NCI-H2081 (cell line): ENCODE measurements around the gene PTPRN.
"Not testable (repeated sequence)": the region's sequence is repeated elsewhere in the genome, so short reads cannot be mapped to it uniquely, and the experiment has no call there.

Experiments used
- DNase-seq, 2 experiments: peaks; one replicate each; lab custom pipeline; 2025; lab: John Stamatoyannopoulos, UW

PTPRN gene

GRCh38 chr2:219309278-219309677, at the start of gene PTPRN:
PTPRN (minus strand) TSS chr2:219309401; CDS start chr2:219309332, 69 bp downstream.
- DNase-seq = peak; percentile 62 to 73

- peak; percentile 25 to 26 for DNase-seq
These were observed 49.2 kb upstream of the PTPRN start for GRCh38 chr2:219358170-219359075.

GRCh38 chr2:219356834-219357233, 47.6 kb upstream of the PTPRN start:
- DNase-seq = no peak

- DNase-seq = no peak
These were observed 45.4 kb upstream of the PTPRN start for GRCh38 chr2:219354582-219354981.

- no peak for DNase-seq
These were observed 43.9 kb upstream of the PTPRN start for GRCh38 chr2:219353129-219353528.

GRCh38 chr2:219352448-219353023, 43.3 kb upstream of the PTPRN start:
- peak; percentile 58 to 70 for DNase-seq

GRCh38 chr2:219350710-219351221, 41.6 kb upstream of the PTPRN start:
- no peak for DNase-seq

- DNase-seq = no peak
These were observed 41.0 kb upstream of the PTPRN start for GRCh38 chr2:219350215-219350614.

GRCh38 chr2:219344751-219345430, 35.7 kb upstream of the PTPRN start:
- peak in 1 of 2 experiments; percentile 56 for DNase-seq

GRCh38 chr2:219335373-219335786, 26.2 kb upstream of the PTPRN start:
- DNase-seq = no peak

- DNase-seq = no peak
These were observed 24.9 kb upstream of the PTPRN start for GRCh38 chr2:219334076-219334475.

GRCh38 chr2:219332542-219332941, 23.3 kb upstream of the PTPRN start, which contains the start of gene RESP18:
RESP18 (minus strand) TSS chr2:219332744.
- no peak for DNase-seq

GRCh38 chr2:219331560-219332213, 22.5 kb upstream of the PTPRN start:
- DNase-seq = no peak

GRCh38 chr2:219327719-219328118, 18.5 kb upstream of the PTPRN start:
- DNase-seq = peak in 1 of 2 experiments; percentile 23

GRCh38 chr2:219325657-219326315, 16.6 kb upstream of the PTPRN start:
- DNase-seq = no peak

- no peak for DNase-seq
These were observed 15.9 kb upstream of the PTPRN start for GRCh38 chr2:219325136-219325535.

GRCh38 chr2:219323434-219323833, 14.2 kb upstream of the PTPRN start:
- no peak for DNase-seq

GRCh38 chr2:219314804-219315468, 5.7 kb upstream of the PTPRN start:
- no peak for DNase-seq

GRCh38 chr2:219312683-219313263, 3.6 kb upstream of the PTPRN start:
- DNase-seq = not testable (repeated sequence)
